NCI-H146 (cell line): ENCODE data around the gene C5orf58.

ENCODE experiments used
- DNase-seq: peaks from one replicate; lab custom pipeline; 2025; lab: John Stamatoyannopoulos, UW

C5orf58 gene

DNA sequence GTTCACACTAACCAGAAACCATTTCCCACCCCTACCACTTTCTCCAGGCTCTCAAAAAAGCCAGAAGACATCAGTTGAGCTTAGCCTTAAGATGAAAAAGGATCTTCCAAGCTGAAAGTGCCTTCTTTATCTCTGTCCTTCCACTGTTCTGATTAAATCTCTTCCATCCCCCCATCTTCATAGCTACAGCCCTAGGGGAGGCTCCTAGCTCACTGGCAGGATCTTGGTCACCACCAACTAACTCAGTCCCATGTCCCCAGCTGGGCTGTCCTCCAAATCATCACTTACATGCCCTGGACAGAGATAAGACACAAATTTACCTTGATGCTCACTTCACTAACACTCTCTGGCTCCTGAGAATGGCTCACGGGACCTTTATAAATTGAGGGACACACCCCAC, 50.5 kb downstream of the C5orf58 start:
- no peak for DNase-seq

DNA sequence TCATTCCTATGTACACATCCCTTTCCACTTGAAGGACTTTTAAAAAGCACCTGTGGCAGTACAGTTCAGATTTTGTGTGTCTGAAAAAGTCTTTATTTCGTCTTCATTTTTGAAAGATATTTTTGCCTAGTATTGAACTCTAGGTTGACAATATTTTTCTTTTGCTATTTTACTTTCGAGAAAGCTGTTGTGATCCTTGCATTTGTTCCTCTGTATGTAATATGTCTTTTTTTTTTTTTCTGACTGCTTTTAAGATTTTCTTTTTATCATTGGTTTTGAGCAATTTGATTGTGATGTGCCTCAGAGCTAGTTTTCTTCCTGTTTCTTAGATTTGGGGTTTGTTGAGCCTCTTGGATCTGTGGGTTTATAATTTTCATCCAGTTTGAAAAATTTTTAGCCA, 51.4 kb downstream of the C5orf58 start:
- no peak for DNase-seq

DNA sequence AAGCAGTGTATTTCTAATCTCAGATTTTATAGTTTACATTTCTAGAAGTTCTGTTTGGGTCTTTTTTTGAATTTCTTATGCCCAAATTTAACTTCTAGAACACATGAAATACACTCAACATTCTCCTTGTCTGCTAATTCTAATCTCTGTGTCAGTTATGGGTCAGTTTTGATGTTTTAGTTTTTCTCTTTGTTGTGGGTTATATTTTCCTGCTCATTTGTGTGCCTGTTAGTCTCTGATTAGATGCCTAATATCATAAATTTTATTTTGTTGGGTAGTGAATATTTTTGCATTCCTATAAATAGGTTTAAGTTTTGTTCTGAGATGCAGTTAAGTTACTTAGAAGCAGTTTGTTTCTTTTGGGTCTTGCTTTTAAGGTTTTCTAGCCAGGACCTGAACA, 52.4 kb downstream of the C5orf58 start:
- DNase-seq: no peak

DNA sequence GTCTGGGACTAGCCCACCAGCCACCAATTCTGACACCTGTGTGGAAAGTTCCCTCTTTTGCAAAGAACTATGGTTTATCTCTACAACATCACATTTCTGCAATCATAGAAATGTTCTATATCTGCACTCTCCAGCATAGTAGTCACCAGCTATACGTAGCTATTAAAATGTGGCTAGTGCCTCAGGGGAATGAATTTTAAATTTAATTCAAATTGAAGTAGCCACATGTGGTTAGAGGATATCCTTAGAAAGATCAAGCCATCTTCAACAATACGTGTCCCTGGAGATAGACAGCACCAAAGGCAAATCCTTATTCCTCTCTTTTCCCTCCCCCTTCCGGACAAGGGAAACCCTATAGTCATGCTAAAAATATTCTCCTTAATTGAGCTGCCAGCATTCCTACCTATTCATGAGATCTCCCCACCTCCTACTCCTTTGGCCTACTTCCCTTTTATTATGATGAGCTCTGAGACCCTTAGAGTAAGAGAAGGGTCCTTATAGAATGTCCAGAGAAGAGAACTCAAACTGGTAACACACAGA, 53.7 kb downstream of the C5orf58 start:
- no peak for DNase-seq

DNA sequence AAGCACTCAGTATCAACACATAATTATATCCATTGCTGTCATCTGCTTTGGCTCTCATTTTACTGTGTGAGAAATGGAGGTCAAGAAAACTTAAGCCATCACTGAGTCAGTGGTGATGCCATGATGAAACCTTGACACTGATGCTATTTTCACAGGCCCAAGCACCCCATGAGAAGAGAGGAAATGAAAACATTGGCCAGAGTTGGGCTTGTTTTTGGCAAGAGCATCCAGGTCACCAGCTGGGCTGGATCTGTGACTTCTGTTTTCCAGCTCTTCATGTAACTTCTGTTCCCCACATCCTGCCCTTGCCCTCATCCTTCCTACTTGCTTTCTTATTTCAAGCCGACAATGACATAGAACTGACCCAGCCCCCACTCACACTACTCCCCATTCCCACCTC, 54.7 kb downstream of the C5orf58 start:
- DNase-seq: no peak

DNA sequence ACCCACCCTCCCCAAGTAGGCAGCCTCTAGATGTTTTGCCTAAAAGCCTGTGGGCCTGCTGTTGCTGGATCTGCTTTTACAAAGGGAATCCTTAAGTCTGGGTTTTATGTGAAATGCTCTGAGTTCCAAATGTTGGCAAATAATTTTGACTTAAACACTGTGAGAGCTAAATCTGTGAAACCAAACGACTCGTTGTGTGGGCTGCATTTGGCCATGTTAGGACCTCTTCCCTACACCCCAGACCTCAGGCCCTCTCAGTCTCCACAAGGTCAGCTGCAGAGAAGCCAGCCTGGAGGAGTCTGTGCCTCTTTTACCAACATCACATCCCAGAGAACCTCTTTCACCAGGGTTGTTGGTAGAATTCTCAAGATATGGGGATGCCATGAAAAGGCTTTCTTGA, 55.4 kb downstream of the C5orf58 start:
- DNase-seq: no peak

DNA sequence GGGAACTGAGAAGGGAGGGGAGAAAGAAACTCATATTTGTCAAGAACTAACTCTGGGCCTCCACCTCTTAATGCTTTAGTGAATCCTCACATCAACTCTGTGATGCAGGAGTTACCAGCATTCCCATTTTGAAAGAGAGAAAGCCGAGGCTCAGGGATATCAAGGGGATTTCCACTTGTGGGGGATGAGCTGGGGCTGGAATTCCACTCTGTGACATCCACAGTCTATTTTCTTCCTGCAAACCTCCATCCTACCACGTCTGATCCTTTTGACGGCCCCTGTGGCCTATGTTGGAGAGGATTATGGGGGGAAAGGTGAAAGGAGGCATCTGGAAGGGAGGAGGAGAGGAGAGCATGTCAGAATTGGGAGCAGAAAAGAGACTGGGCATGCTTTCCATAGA, 55.8 kb downstream of the C5orf58 start:
- no peak for DNase-seq

DNA sequence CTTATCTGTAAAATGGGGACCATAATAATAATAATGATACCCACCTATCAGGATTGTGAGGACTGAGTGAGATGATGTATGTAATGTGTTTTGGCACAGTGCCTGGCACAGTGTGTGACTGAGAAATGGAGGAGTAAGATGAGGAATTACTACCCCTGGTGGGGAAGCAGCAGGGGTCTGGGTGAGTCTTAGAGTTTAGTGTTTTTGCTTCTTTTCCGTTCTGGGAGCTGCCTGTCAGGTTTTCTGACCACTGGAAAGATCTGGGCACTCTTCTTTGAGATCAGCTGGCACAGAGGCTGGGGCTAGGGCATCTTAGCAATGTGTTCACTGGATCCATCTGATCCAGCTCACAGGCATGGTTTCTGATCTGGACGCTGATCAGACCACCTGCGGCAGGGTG, 56.3 kb downstream of the C5orf58 start:
- no peak for DNase-seq

DNA sequence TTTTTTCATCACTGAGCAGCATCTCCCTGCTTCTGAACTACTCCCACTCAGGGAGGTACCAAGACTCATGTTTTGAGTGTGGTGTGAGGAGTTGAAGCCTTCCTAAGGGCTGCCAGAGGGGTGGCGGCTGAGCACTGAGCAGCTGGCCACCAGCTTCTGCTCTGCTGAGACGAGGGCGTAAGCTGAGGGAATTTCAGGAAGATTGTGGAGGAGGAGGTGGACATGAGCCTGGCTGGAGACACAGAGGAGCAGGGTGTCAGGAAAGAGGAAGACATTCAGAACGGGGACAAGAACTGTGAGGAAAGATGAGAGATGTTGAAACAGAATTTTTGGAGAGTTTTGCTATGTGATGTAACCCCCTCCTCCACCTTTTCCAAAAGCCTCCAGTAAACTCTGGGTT, 57.0 kb downstream of the C5orf58 start:
- DNase-seq: no peak

DNA sequence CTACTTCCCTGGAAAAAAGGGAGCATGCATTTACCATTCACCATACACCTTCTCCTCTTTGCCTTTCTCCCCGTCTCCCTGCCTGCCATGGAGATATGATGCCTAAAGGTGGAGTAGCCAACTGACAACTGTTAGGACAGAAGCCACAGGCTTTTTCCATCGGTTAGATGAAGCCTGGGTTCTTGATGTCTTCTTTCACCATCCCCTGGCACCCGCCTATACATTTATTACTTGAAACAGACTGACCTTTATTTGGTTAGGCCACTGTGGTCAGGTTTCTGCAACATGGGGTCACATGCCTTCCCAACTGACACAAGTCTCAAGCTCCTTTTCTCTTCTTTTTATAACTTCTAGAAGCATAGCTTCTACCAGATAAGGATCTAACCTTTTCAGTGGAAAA, 57.7 kb downstream of the C5orf58 start:
- DNase-seq: no peak

DNA sequence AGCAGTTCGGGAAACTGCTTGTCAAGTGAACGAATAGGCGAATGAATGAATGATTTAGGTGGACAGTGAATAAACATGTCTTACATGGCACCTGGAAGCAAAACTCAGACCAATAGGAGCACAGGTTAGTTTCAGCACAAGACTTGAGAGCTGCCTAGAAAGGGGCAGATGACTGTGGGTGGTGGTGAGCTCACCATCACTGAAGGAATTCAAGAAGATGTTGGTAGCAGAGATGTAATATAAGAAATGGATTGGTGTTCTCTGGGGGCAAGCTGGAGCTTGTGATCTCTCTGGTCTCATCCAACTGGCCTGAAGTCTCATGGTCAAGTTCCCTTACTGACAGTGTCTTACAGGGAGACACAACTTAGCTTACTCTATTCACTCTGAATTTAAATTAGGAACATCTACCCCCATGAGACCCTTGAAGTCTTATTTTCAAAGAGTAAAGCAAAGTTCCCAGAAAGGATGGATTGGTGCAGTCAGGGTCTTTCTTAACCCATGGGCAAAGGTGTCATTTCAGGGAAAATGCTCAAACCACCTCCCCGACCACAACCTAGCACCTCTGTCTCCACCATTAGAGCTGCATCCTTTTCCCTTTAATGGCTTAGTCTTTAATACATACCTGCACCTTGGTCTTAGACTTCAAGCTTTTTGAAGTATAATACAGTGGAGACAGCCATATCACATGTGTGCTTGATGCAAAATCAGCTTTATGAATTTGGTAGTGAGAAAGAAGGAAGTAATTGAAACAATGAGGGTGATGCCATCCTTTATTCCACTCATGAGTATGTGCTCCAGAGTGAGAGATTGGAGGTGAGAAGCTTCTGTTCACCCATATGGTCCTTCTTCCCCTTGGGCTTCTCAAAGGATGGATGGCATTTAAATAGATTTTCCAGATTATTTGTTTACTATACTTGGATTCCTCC, 59.7 kb downstream of the C5orf58 start:
- no peak for DNase-seq

DNA sequence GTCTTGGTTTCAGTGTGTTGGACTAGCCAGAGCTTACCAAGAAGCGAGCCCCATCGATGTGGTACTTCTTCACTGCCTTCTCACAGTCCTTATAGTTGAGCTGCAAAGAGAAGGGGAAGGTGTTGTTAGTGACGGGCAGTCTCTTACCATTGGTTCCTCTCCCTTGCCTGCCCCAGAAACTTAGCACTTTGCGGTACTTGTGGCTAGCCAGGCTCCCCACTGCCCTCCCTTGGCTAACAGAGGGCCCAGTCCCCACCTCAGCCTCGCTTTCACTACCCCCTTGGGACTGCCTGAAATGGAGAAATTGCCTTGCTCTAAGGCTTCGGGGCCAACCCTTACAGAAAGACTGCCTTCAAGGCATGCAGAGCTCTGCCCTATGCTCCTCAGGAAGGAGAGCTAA, 60.5 kb downstream of the C5orf58 start:
- no peak for DNase-seq

DNA sequence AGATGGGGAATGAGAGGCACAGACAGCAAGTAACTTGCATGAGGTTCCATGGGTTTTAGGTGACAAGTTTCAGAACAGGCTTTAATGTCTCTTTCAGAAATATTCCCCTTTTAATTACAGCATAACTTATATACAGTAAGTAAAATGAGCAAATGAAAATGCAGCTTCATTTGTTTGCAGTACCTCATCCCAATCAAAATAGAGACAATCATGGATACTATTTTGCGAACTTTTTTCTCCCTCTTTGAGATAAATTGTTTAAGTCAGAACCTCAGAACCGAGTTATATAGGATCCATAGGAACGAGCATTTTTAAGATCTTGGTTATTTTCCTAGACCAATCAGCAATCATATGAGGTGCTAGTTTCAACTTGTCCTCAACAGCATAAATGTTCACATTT, 61.3 kb downstream of the C5orf58 start:
- DNase-seq: no peak

DNA sequence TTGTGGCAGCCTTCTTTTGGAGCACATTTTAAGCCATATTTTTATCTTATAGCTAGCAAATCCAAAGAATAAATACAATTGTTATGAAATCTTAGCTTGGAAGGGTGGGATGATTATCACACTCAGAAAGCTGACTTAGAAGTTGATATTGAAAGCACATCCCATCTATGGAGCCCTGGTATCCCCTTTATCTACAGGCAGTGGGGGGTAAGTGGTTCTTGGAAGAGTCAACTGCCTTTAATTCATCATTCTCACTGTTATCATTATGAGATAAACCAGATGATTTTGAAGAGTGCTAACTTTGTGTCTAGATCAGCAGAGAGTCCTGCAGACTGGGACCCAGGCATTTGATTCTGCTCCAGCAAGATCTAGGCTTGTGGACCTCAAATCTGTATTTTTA, 61.8 kb downstream of the C5orf58 start:
- DNase-seq: no peak
